ENCODE data around the gene SDK1. TPM values are rescaled to one million over a fixed set of nuclear protein-coding genes. Genes with fewer than 3 reads are reported as not detected.
A peak's percentile ranks its signal among the peaks of the same experiment; 100 is the strongest.

Gene SDK1
- total RNA-seq, 4 donors from 2014 or later = 3.7 to 80.9 (median 13.1) TPM

GRCh38 chr7:3867863-3868262, 566.8 kb downstream of the SDK1 start:
- H3K27me3 ChIP-seq = no peaks in the 10 kb centered on the region
- H3K4me3 ChIP-seq = no peak overlapping the region
- no peaks in the 10 kb centered on the region for H3K36me3 ChIP-seq
- H3K27ac ChIP-seq = no peak overlapping the region
- no peaks in the 10 kb centered on the region for H3K4me1 ChIP-seq
- peak in 1 of 3 donors; percentile 54 for DNase-seq
- no peaks in the 10 kb centered on the region for H3K9me3 ChIP-seq
- TF ChIP-seq CTCF (IDR thresholded peaks at IDR 0.05) = no peak
- TF ChIP-seq POLR2A (IDR thresholded peaks at IDR 0.05) = no peak

- DNase-seq = no peak
Measured at GRCh38 chr7:3879355-3880075, 578.5 kb downstream of the SDK1 start.

DNA sequence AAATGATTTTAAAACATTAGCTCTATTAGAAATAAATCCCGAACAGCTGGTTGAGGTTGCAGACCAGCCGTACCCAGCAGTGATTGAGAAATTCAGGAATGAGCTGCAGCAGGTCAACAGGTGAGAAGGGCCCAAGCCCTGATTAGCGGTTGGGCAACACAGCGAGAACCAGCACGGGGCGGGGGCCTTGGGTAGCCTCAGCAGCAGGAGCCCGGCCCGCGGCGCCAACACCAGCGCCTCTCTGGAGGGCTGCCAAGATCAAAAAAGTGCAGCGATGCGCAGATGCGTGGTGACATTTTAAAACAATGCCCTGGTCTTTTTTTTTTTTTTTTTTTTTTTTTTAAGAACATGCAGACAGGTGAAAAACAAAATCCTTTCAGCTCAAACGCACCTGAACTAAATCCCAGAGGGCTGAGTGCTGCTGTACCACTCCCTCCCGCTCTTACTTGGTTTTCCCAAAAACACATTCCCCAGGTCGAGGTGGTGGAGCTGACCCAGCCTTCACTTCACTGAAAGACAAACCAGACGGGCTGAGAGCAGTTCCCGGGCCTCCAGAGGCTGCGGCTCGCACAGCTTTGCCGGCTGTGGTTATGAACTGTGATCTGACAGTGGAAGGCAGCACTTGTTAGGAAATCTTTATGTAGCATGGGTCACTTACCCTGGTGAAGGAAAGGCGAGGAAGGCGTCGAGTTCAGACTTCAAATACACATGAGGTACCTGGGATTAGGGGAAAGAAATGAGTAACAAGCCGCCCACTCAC, 579.4 kb downstream of the SDK1 start:
- Histone ChIP-seq H3K27ac (no peak overlapping the region), H3K4me1 (no peaks in the 10 kb centered on the region), H3K27me3 (no peaks in the 10 kb centered on the region), H3K9me3 (no peaks in the 10 kb centered on the region), H3K4me3 (no peak overlapping the region), H3K36me3 (no peaks in the 10 kb centered on the region)
- TF ChIP-seq POLR2A (IDR thresholded peaks at IDR 0.05) = no peak
- no peak for TF ChIP-seq CTCF (IDR thresholded peaks at IDR 0.05)
- DNase-seq = no peak

More at GRCh38 chr7:3879355-3880075, 578.5 kb downstream of the SDK1 start:
- H3K27ac ChIP-seq = no peak overlapping the region
- TF ChIP-seq CTCF (IDR thresholded peaks at IDR 0.05) (no peak), POLR2A (IDR thresholded peaks at IDR 0.05) (no peak)
- H3K4me3 ChIP-seq = no peak overlapping the region
- no peaks in the 10 kb centered on the region for H3K27me3 ChIP-seq
- no peaks in the 10 kb centered on the region for H3K9me3 ChIP-seq
- H3K36me3 ChIP-seq = no peaks in the 10 kb centered on the region
- no peaks in the 10 kb centered on the region for H3K4me1 ChIP-seq

DNA sequence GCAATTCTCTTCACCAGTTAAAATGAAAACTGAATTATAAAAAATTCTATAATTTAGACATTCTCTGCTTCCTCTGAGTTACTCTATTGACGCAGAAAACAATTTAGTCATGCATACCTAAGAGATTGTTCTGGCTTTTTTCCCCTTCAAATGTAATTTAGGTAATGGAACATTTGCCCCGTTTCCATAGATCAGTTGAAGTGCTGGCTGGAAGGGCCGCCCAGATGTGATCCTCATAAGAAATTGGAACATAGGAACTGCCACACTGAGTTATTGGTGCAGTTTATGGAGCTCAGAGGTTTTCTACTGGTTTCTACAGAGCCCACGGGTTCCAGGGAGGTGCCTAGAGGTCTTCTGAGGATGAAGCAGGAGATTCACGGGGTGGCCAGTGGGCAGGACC, 581.7 kb downstream of the SDK1 start:
- no peaks in the 10 kb centered on the region for H3K9me3 ChIP-seq
- no peak for DNase-seq
- H3K4me1 ChIP-seq = no peaks in the 10 kb centered on the region
- TF ChIP-seq POLR2A (IDR thresholded peaks at IDR 0.05) (no peak), CTCF (IDR thresholded peaks at IDR 0.05) (no peak)
- no peaks in the 10 kb centered on the region for H3K27me3 ChIP-seq
- no peak overlapping the region for H3K4me3 ChIP-seq
- no peak overlapping the region for H3K27ac ChIP-seq
- H3K36me3 ChIP-seq = no peaks in the 10 kb centered on the region

- H3K27ac ChIP-seq = no peak overlapping the region
- TF ChIP-seq CTCF (IDR thresholded peaks at IDR 0.05) = no peak
- TF ChIP-seq POLR2A (IDR thresholded peaks at IDR 0.05) = no peak
- H3K4me1 ChIP-seq = no peaks in the 10 kb centered on the region
- no peak for DNase-seq
- no peaks in the 10 kb centered on the region for H3K27me3 ChIP-seq
- no peaks in the 10 kb centered on the region for H3K36me3 ChIP-seq
- no peaks in the 10 kb centered on the region for H3K9me3 ChIP-seq
- H3K4me3 ChIP-seq = no peak overlapping the region
Measured at GRCh38 chr7:3884543-3884942, 583.5 kb downstream of the SDK1 start.
